HL-60 (cell line): Measurements from ENCODE around the gene TRAPPC14.

Experiments used
- POLR2AphosphoS5 ChIP-seq: IDR thresholded peaks from 2 replicates; pipeline ENCODE4 v1.6.1; 2012; ENCODE audit warnings: low read depth
- SPI1 ChIP-seq: IDR thresholded peaks from 2 replicates; pipeline ENCODE4 v1.6.1; 2012; ENCODE audit warnings: low read depth, mild to moderate bottlenecking, borderline replicate concordance
- TF ChIP-seq, protein P1 (sequence below): IDR thresholded peaks from one replicate; pipeline ENCODE4 v1.5.1; 2011; ENCODE audit warnings: low read length, control low read depth, inconsistent platforms; ENCODE audit not compliant: insufficient read depth
- TF ChIP-seq, protein P2 (sequence below): IDR thresholded peaks from 2 replicates; pipeline ENCODE4 v1.6.1; 2012; ENCODE audit warnings: low read depth; ENCODE audit not compliant: insufficient replicate concordance

GRCh38 chr7:100170101-100170897, 11.8 kb upstream of the TRAPPC14 start:
- TF ChIP-seq, protein P1, sequence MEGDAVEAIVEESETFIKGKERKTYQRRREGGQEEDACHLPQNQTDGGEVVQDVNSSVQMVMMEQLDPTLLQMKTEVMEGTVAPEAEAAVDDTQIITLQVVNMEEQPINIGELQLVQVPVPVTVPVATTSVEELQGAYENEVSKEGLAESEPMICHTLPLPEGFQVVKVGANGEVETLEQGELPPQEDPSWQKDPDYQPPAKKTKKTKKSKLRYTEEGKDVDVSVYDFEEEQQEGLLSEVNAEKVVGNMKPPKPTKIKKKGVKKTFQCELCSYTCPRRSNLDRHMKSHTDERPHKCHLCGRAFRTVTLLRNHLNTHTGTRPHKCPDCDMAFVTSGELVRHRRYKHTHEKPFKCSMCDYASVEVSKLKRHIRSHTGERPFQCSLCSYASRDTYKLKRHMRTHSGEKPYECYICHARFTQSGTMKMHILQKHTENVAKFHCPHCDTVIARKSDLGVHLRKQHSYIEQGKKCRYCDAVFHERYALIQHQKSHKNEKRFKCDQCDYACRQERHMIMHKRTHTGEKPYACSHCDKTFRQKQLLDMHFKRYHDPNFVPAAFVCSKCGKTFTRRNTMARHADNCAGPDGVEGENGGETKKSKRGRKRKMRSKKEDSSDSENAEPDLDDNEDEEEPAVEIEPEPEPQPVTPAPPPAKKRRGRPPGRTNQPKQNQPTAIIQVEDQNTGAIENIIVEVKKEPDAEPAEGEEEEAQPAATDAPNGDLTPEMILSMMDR = no peak
- TF ChIP-seq, protein P2, sequence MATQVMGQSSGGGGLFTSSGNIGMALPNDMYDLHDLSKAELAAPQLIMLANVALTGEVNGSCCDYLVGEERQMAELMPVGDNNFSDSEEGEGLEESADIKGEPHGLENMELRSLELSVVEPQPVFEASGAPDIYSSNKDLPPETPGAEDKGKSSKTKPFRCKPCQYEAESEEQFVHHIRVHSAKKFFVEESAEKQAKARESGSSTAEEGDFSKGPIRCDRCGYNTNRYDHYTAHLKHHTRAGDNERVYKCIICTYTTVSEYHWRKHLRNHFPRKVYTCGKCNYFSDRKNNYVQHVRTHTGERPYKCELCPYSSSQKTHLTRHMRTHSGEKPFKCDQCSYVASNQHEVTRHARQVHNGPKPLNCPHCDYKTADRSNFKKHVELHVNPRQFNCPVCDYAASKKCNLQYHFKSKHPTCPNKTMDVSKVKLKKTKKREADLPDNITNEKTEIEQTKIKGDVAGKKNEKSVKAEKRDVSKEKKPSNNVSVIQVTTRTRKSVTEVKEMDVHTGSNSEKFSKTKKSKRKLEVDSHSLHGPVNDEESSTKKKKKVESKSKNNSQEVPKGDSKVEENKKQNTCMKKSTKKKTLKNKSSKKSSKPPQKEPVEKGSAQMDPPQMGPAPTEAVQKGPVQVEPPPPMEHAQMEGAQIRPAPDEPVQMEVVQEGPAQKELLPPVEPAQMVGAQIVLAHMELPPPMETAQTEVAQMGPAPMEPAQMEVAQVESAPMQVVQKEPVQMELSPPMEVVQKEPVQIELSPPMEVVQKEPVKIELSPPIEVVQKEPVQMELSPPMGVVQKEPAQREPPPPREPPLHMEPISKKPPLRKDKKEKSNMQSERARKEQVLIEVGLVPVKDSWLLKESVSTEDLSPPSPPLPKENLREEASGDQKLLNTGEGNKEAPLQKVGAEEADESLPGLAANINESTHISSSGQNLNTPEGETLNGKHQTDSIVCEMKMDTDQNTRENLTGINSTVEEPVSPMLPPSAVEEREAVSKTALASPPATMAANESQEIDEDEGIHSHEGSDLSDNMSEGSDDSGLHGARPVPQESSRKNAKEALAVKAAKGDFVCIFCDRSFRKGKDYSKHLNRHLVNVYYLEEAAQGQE = no peak
- TF ChIP-seq POLR2AphosphoS5 = no peak
- TF ChIP-seq SPI1 = no peak
